HEK293 (cell line): ENCODE measurements around the gene NADK.

ENCODE experiments used
- CTCF ChIA-PET: fragments of 350-600 bp; formaldehyde crosslinking; extraction: SDS; loops from one replicate; lab custom pipeline; 2021; ENCODE audit warnings: antibody characterized with exemption; lab: Yijun Ruan, JAX
- POLR2A ChIA-PET: fragments of 300-600 bp; formaldehyde crosslinking; extraction: SDS; loops from one replicate; lab custom pipeline; 2020; ENCODE audit warnings: antibody characterized with exemption, inconsistent platforms; lab: Yijun Ruan, JAX
- H3K27ac ChIP-seq: fragments of 200-500 bp; sonication (Bioruptor generic); 2 replicates; pipeline ENCODE4 v1.5.1; 2014; ENCODE audit warnings: low read depth, low read length, control low read depth, inconsistent platforms; ENCODE audit errors: extremely low read depth
- H3K36me3 ChIP-seq, 2 experiments: fragments of 200-500 bp in 1 of 2; sonication (Bioruptor generic) in 1 of 2; 1 replicate in 1 of 2; 2 replicates in 1 of 2; pipeline ENCODE4 v1.5.1; 2014 to 2017; ENCODE audit warnings: inconsistent platforms in 2 of 2, low read length in 2 of 2; ENCODE audit not compliant: control insufficient read depth in 2 of 2, insufficient read depth in 1 of 2
- H3K4me1 ChIP-seq: fragments of 200-500 bp; sonication (Bioruptor generic); 2 replicates; pipeline ENCODE4 v1.5.1; 2014; ENCODE audit warnings: mild to moderate bottlenecking, low read length, inconsistent platforms; ENCODE audit not compliant: control insufficient read depth, insufficient read depth
- H3K4me3 ChIP-seq: 2 replicates; pipeline ENCODE4 v1.5.1; 2011; ENCODE audit warnings: low read depth, mild to moderate bottlenecking, control low read depth, low read length, moderate library complexity
- H3K9me3 ChIP-seq: fragments of 200-500 bp; sonication (Bioruptor generic); 2 replicates; pipeline ENCODE4 v1.5.1; 2014; ENCODE audit warnings: low read depth, low read length, inconsistent platforms; ENCODE audit not compliant: control insufficient read depth, insufficient read depth
- KLF9 ChIP-seq: fragments of 450-650 bp; formaldehyde crosslinking; IDR thresholded peaks from 2 replicates; pipeline ENCODE4 v1.5.1; 2016; ENCODE audit warnings: missing biosample characterization, missing genetic modification characterization, low read depth
- REST ChIP-seq: fragments of 450-650 bp; formaldehyde crosslinking; IDR thresholded peaks from 2 replicates; pipeline ENCODE4 v1.5.1; 2016; ENCODE audit warnings: missing biosample characterization, missing genetic modification characterization
- SALL2 ChIP-seq: fragments of 450-650 bp; formaldehyde crosslinking; IDR thresholded peaks from 2 replicates; pipeline ENCODE4 v1.5.0; 2017; ENCODE audit warnings: missing biosample characterization, mild to moderate bottlenecking, missing genetic modification characterization, borderline replicate concordance
- SETDB1 ChIP-seq: IDR thresholded peaks from one replicate; pipeline ENCODE4 v1.6.1; 2017; ENCODE audit warnings: mild to moderate bottlenecking, low read length, moderate library complexity, mixed read lengths; ENCODE audit not compliant: insufficient read length
- ZNF248 ChIP-seq: fragments of 450-650 bp; formaldehyde crosslinking; IDR thresholded peaks from 2 replicates; pipeline ENCODE4 v1.5.1; 2017; ENCODE audit warnings: missing biosample characterization, missing genetic modification characterization
- ZNF37A ChIP-seq: fragments of 450-650 bp; IDR thresholded peaks from 2 replicates; pipeline ENCODE4 v1.5.1; 2018; ENCODE audit warnings: missing biosample characterization, missing genetic modification characterization
- ZNF513 ChIP-seq: fragments of 450-650 bp; IDR thresholded peaks from 2 replicates; pipeline ENCODE4 v1.5.1; 2018; ENCODE audit warnings: missing biosample characterization, missing genetic modification characterization
- ZNF549 ChIP-seq: fragments of 450-650 bp; IDR thresholded peaks from 2 replicates; pipeline ENCODE4 v1.5.1; 2018; ENCODE audit warnings: missing biosample characterization, missing genetic modification characterization, mild to moderate bottlenecking, inconsistent platforms, moderate library complexity
- ZNF561 ChIP-seq: fragments of 450-650 bp; IDR thresholded peaks from 2 replicates; pipeline ENCODE4 v1.5.1; 2018; ENCODE audit warnings: missing biosample characterization, missing genetic modification characterization, borderline replicate concordance
- ZNF621 ChIP-seq: fragments of 450-650 bp; formaldehyde crosslinking; IDR thresholded peaks from 2 replicates; pipeline ENCODE4 v1.5.1; 2017; ENCODE audit warnings: missing biosample characterization, missing genetic modification characterization
- ZNF692 ChIP-seq: fragments of 450-650 bp; formaldehyde crosslinking; IDR thresholded peaks from 2 replicates; pipeline ENCODE4 v1.5.1; 2016; ENCODE audit warnings: missing biosample characterization, missing genetic modification characterization

Gene NADK

GRCh38 chr1:1773874-1774273, 4.4 kb downstream of the NADK start:
- POLR2A ChIA-PET: no interaction called here
- TF ChIP-seq ZNF561 (tag by site-specific recombination): no peak
- TF ChIP-seq, all 188 proteins: peak for 0
- H3K9me3 ChIP-seq: no peaks in the 10 kb centered on the region
- peaks cover 19 to 55% of the 10 kb centered on the region in 2 experiments; a peak in 2 of 3 replicates for H3K36me3 ChIP-seq
- H3K4me1 ChIP-seq: no peaks in the 10 kb centered on the region
- H3K4me3 ChIP-seq: no peak overlapping the region
- H3K27ac ChIP-seq: no peak overlapping the region
- CTCF ChIA-PET: no interaction called here

GRCh38 chr1:1771096-1771495, 7.2 kb downstream of the NADK start:
- TF ChIP-seq ZNF37A (tag by site-specific recombination) (no peak), SETDB1 (peak; percentile 77), ZNF248 (peak; percentile 100), ZNF549 (tag by site-specific recombination) (0 out of 2 replicates have a peak, but pooled peaks have one; percentile 47)
- TF ChIP-seq, all 188 proteins: peak for 3
- Histone ChIP-seq H3K9me3 (no peaks in the 10 kb centered on the region), H3K36me3 (peaks cover 25 to 73% of the 10 kb centered on the region in 2 experiments; a peak in 2 of 3 replicates), H3K27ac (no peak overlapping the region), H3K4me3 (no peak overlapping the region), H3K4me1 (no peaks in the 10 kb centered on the region)
- ChIA-PET POLR2A (no interaction called here), CTCF (interaction anchor here (1.2 kb wide), 1 partner anchor 8 kb away, joined by 3 read pairs; no protein-coding TSS in a partner anchor)

- Histone ChIP-seq H3K27ac (no peak overlapping the region), H3K36me3 (peaks cover 32 to 72% of the 10 kb centered on the region in 2 experiments; a peak in 2 of 3 replicates), H3K4me3 (no peak overlapping the region), H3K9me3 (no peaks in the 10 kb centered on the region), H3K4me1 (no peaks in the 10 kb centered on the region)
- CTCF ChIA-PET: no interaction called here
- TF ChIP-seq ZNF621 (tag by site-specific recombination) (no peak), SETDB1 (peak; percentile 75)
- POLR2A ChIA-PET: no interaction called here
Measured at GRCh38 chr1:1770102-1770501, 8.2 kb downstream of the NADK start.

GRCh38 chr1:1768249-1768992, 9.8 kb downstream of the NADK start:
- no peaks in the 10 kb centered on the region for H3K9me3 ChIP-seq
- TF ChIP-seq KLF9 (tag by site-specific recombination) (no peak), ZNF513 (no peak), ZNF621 (tag by site-specific recombination) (no peak), ZNF692 (tag by site-specific recombination) (no peak), SALL2 (tag by site-specific recombination) (no peak), REST (no peak)
- H3K4me1 ChIP-seq: no peaks in the 10 kb centered on the region
- POLR2A ChIA-PET: no interaction called here
- CTCF ChIA-PET: interaction anchor here (0.6 to 0.7 kb wide), 2 partner anchors 74 to 137 kb away, joined by 3 to 6 read pairs; no protein-coding TSS in a partner anchor
- peaks cover 28 to 78% of the 10 kb centered on the region in 2 experiments; a peak in 2 of 3 replicates for H3K36me3 ChIP-seq
- H3K27ac ChIP-seq: no peak overlapping the region
- no peak overlapping the region for H3K4me3 ChIP-seq
